GM12891 (cell line): ENCODE results near the gene GABBR2.

Source experiments
- DNase-seq: peaks from one replicate; pipeline ENCODE4 v3.0.0; 2011; ENCODE audit warnings: low spot score; ENCODE audit not compliant: insufficient read length
- FAIRE-seq: peaks from 2 replicates; lab custom pipeline; 2011; peaks lifted over from hg19 to GRCh38; lab: Jason Lieb, UNC
- PAX5 ChIP-seq: IDR thresholded peaks from 2 replicates; pipeline ENCODE4 v1.6.1; 2011; ENCODE audit warnings: low read length, moderate library complexity, mild to moderate bottlenecking; ENCODE audit not compliant: insufficient read depth, severe bottlenecking
- POLR2A ChIP-seq: IDR thresholded peaks from 2 replicates; pipeline ENCODE4 v1.6.1; 2011; ENCODE audit warnings: low read depth, low read length, control low read depth
- POLR2AphosphoS5 ChIP-seq: IDR thresholded peaks from 2 replicates; pipeline ENCODE4 v1.6.1; 2011; ENCODE audit warnings: low read depth, low read length, control low read depth
- POU2F2 ChIP-seq: IDR thresholded peaks from 2 replicates; pipeline ENCODE4 v1.6.1; 2011; ENCODE audit warnings: low read depth, mild to moderate bottlenecking, control low read depth, low read length, moderate library complexity
- SPI1 ChIP-seq: IDR thresholded peaks from 2 replicates; pipeline ENCODE4 v1.6.1; 2011; ENCODE audit warnings: low read depth, low read length, control low read depth
- TAF1 ChIP-seq: IDR thresholded peaks from 2 replicates; pipeline ENCODE4 v1.6.1; 2011; ENCODE audit warnings: low read depth, low read length, control low read depth

The GABBR2 gene

GRCh38 chr9:98720402-98720801, 11.7 kb upstream of the GABBR2 start:
- TF ChIP-seq POU2F2 (no peak), PAX5 (no peak), POLR2A (no peak), TAF1 (no peak), SPI1 (no peak), POLR2AphosphoS5 (no peak)
- no peak for FAIRE-seq
- no peak for DNase-seq

- TF ChIP-seq POU2F2 (no peak), SPI1 (no peak), TAF1 (no peak), PAX5 (no peak), POLR2AphosphoS5 (no peak), POLR2A (no peak)
- DNase-seq (no peak), FAIRE-seq (no peak)
Measured at GRCh38 chr9:98719055-98719454, 10.3 kb upstream of the GABBR2 start.

GRCh38 chr9:98714833-98715232, 6.1 kb upstream of the GABBR2 start:
- TF ChIP-seq SPI1 = no peak
- TF ChIP-seq POLR2A = no peak
- FAIRE-seq (no peak), DNase-seq (no peak)

- TF ChIP-seq PAX5 (no peak), POLR2A (no peak), POU2F2 (no peak), POLR2AphosphoS5 (no peak), TAF1 (no peak), SPI1 (no peak)
- no peak for FAIRE-seq
Measured at GRCh38 chr9:98712987-98713386, 4.3 kb upstream of the GABBR2 start.

GRCh38 chr9:98709968-98710965, 1.5 kb upstream of the GABBR2 start:
- FAIRE-seq (no peak), DNase-seq (no peak)
- no peak for TF ChIP-seq TAF1
- no peak for TF ChIP-seq POU2F2
- TF ChIP-seq POLR2A = no peak
- TF ChIP-seq SPI1 = no peak
- no peak for TF ChIP-seq POLR2AphosphoS5
- no peak for TF ChIP-seq PAX5

More at GRCh38 chr9:98712987-98713386, 4.3 kb upstream of the GABBR2 start:
- no peak for DNase-seq

GRCh38 chr9:98708103-98708932, 417 bp downstream of the GABBR2 start:
- TF ChIP-seq POLR2A = no peak
- TF ChIP-seq SPI1 = no peak
- no peak for TF ChIP-seq POU2F2
- TF ChIP-seq PAX5 = no peak
- TF ChIP-seq TAF1 = no peak
- no peak for TF ChIP-seq POLR2AphosphoS5
- FAIRE-seq = no peak
- DNase-seq = no peak

GRCh38 chr9:98707166-98708102, 1.3 kb downstream of the GABBR2 start:
- FAIRE-seq = peak; percentile 80
- peak; percentile 65 for DNase-seq
- TF ChIP-seq POU2F2 (no peak), POLR2AphosphoS5 (no peak), TAF1 (no peak), POLR2A (no peak), PAX5 (no peak), SPI1 (no peak)

GRCh38 chr9:98706651-98707165, 2.0 kb downstream of the GABBR2 start:
- FAIRE-seq = no peak
- DNase-seq = no peak
- TF ChIP-seq POLR2AphosphoS5 (no peak), PAX5 (no peak), POLR2A (no peak), POU2F2 (no peak), TAF1 (no peak), SPI1 (no peak)
